ENCODE results near the gene AK2. TPM values are rescaled to one million over a fixed set of nuclear protein-coding genes. Genes with fewer than 3 reads are reported as not detected.

The AK2 gene
- 48.9 and 87.6 TPM in 2 replicates for total RNA-seq

DNA sequence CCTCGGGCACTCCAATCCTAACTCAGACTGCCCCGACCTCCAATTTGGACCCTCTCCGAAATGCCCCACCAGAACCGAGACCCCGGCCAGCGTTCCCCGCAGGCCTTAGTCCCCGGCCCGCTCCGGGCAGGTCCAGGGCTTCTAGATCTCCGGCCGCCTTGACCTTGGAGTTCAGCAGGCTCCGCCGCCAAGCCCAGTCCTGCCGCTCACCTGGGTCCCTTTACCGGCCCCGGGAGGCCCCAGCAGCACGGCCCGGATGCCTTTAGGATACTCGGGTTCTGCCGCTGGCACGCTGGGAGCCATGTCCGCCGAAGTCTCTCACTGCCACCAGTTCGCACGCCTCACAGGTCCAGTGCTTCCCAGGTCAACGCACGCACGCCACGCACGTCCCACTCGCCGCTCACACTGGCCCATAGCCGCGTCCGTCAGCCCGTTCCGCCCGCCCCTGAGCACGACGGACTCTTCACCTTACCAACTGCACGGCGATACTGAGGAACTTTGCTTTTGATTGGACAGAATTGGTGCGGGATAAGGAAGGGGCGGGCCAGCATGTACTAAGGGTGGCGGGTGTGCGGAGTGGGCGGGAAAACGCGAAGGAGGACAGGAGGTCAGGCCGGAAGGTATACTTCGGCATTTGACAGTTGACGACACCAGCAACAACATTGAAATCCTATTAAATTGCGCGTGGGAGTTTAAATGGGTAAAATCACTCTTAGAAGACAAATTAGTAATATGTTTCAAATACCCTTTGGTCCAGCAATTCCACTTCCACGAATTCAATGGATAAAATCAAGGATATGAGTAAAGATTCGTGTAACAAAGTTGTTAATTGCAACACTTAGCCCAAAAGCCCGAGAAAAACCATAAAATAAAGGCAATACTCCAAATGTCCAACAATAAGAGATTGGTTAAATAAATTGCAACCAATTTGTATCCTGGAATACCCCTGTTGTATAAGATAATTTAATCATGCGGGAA, at the start of gene AK2:
TSS of gene AK2 (minus strand) at position 358 of the 978 bp plus-strand sequence. CDS start at position 303, 55 bp downstream.

DNA sequence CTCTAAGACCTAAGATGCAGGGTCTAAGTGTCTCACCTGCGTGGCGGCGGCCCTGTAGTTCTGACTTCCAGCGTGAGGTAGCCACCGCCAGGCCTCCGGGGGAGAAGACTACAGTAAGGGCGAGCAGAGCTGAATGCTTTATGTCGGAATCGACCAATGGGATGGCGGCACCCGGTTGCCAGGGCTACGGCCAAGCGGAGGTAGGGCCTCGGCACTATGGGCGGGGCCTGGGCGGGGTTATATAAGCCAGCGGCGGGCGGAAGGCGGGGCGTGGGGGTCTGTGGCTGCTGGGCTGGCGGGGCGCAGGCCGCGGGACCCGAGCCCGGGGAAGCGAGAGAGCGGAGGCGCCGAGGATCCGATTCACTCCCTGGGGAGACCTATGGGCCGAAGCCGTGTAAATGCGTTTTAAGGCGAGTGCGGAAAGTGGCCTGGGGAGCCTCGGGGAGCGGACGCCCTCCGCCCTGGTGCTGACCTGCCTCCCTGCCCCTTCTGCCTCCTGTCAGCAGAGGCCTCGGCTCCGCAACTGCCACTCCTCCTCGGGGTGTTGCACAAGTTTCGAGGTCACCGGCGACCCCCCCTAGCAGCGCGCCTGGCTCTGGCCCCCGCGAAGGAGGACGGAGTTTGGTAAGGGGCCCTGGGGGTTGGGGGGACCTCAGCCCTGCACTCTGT, 44.3 kb upstream of the AK2 start, which contains the start of gene AZIN2:
TSS of gene AZIN2 (plus strand) at position 269 of the 669 bp plus-strand sequence. CDS start 1,097 bp downstream, outside the sequence.

DNA sequence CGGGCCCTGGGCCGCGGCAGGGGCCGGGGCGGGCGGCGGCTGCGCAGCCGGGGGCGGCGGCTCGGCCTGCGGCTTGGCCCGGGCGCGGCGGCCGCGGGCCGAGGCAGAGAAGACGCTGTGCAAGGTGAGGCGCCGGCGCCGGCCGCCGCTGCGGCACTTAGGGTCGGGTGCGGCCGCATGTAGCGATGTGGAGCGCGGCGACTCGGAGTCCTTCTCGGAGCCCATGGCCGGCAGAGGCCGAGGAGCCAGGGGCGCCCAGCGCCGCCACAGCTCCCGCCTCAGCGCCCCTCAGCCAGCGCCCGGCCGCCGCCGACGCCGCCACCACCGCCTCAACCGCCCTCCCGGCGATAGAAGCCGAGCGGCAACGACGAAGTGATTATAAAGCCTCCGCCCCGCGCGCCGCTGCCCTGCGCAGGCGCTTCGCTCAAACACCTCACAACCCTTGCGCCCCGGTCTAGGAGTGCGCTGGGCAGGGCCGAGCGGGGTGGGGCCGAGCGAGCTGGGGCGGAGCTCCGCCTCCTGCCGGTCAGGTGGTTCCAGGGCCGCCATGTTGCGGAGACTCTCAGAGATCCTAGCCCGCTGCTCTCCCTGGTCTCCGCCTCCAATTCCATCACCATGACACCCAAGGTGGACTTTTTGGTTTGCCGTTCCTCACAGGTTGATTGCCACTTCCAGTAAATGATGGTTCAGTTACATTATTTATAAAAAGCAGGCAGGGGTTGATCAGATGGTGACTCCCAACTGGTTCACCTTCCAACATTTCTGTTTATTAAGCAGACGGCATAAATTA, 72.0 kb downstream of the AK2 start, which contains the start of gene RNF19B:
TSS of gene RNF19B (minus strand) at position 349 of the 790 bp plus-strand sequence. CDS start at position 225, 124 bp downstream.

Other genes with a start within 250 kb of the AK2 start
- 47.1 and 57.4 TPM in 2 replicates for gene YARS1, start 219.5 kb downstream of the AK2 start, total RNA-seq
- 14.9 and 60.1 TPM in 2 replicates for gene S100PBP, start 219.2 kb downstream of the AK2 start, total RNA-seq
- 0.81 and 2.7 TPM in 2 replicates for gene FNDC5, start 166.0 kb downstream of the AK2 start, total RNA-seq
- not detected in 2 replicates for gene HPCA, start 150.4 kb downstream of the AK2 start, total RNA-seq
- 10.0 and 24.0 TPM in 2 replicates for gene TMEM54, start 135.5 kb downstream of the AK2 start, total RNA-seq
- 13.8 and 21.4 TPM in 2 replicates for gene RNF19B, start 72.1 kb downstream of the AK2 start, total RNA-seq
- gene AZIN2, start 44.3 kb upstream of the AK2 start, total RNA-seq = 0.16 and 0.76 TPM in 2 replicates
- 0.97 and 2.6 TPM in 2 replicates for gene TRIM62, start 145.2 kb upstream of the AK2 start, total RNA-seq
- gene ZNF362, start 219.6 kb upstream of the AK2 start, total RNA-seq = 2.8 and 7.9 TPM in 2 replicates

Measured in bladder microvascular endothelial cell (primary cell).